Neural progenitor cell (in vitro differentiated cells): ENCODE measurements around the gene SH3GLB2. TPM values are rescaled to one million over a fixed set of nuclear protein-coding genes. Genes with fewer than 3 reads are reported as not detected.

Experiments
- DNase-seq: peaks from one replicate; pipeline ENCODE4 v3.0.0-alpha.2; 2016; ENCODE audit warnings: low spot score
- H2AFZ ChIP-seq: fragments of 200-600 bp; sonication (generic); replicated peaks from 2 replicates; pipeline ENCODE4 v1.6.1; 2016; ENCODE audit warnings: antibody characterized with exemption
- H3F3A ChIP-seq: fragments of 200-600 bp; sonication (generic); 2 replicates; pipeline ENCODE4 v1.6.1; 2016; ENCODE audit warnings: antibody characterized with exemption, low read depth
- H3K27ac ChIP-seq: fragments of 200-600 bp; sonication (generic); 2 replicates; pipeline ENCODE4 v1.5.1; 2016; ENCODE audit warnings: mild to moderate bottlenecking
- H3K27me3 ChIP-seq: fragments of 200-600 bp; sonication (generic); 2 replicates; pipeline ENCODE4 v1.6.1; 2016; ENCODE audit warnings: mild to moderate bottlenecking, moderate library complexity
- H3K36me3 ChIP-seq: fragments of 200-600 bp; sonication (generic); 2 replicates; pipeline ENCODE4 v1.5.1; 2016
- H3K4me1 ChIP-seq: fragments of 200-600 bp; sonication (generic); 2 replicates; pipeline ENCODE4 v1.6.1; 2016; ENCODE audit warnings: mixed run types
- H3K4me2 ChIP-seq: fragments of 200-600 bp; sonication (generic); 2 replicates; pipeline ENCODE4 v1.6.1; 2016
- H3K4me3 ChIP-seq: fragments of 200-600 bp; sonication (generic); 2 replicates; pipeline ENCODE4 v1.5.1; 2016
- H3K79me2 ChIP-seq: fragments of 200-600 bp; sonication (generic); 2 replicates; pipeline ENCODE4 v1.6.1; 2016; ENCODE audit warnings: low read depth
- H3K9ac ChIP-seq: fragments of 200-600 bp; sonication (generic); 2 replicates; pipeline ENCODE4 v1.6.1; 2016
- H3K9me3 ChIP-seq: fragments of 200-600 bp; sonication (generic); 2 replicates; pipeline ENCODE4 v1.5.1; 2016; ENCODE audit warnings: low read depth
- H4K20me1 ChIP-seq: fragments of 200-600 bp; sonication (generic); 2 replicates; pipeline ENCODE4 v1.6.1; 2016; ENCODE audit warnings: low read depth
- H3K27ac Mint-ChIP-seq: 3 replicates; pipeline ENCODE4 v1.8.0; 2021; ENCODE audit warnings: mixed read lengths
- H3K27me3 Mint-ChIP-seq: 2 replicates; pipeline ENCODE4 v1.8.0; 2022; ENCODE audit warnings: low read depth, mild to moderate bottlenecking, inconsistent platforms, moderate library complexity, mixed read lengths; ENCODE audit not compliant: insufficient read depth
- H3K36me3 Mint-ChIP-seq: 3 replicates; pipeline ENCODE4 v1.8.0; 2021; ENCODE audit warnings: mixed read lengths
- H3K4me1 Mint-ChIP-seq: 3 replicates; pipeline ENCODE4 v1.8.0; 2021; ENCODE audit warnings: mixed read lengths
- H3K4me3 Mint-ChIP-seq: 3 replicates; pipeline ENCODE4 v1.8.0; 2021; ENCODE audit warnings: mild to moderate bottlenecking, moderate library complexity, mixed read lengths
- H3K9me3 Mint-ChIP-seq: 3 replicates; pipeline ENCODE4 v1.8.0; 2020; ENCODE audit warnings: mixed read lengths
- CTCF ChIP-seq: fragments of 200-600 bp; sonication (generic); IDR thresholded peaks from 2 replicates; pipeline ENCODE4 v1.5.1; 2017; ENCODE audit warnings: antibody characterized with exemption, mild to moderate bottlenecking
- EZH2 ChIP-seq: fragments of 200-600 bp; sonication (generic); IDR thresholded peaks from 2 replicates; pipeline ENCODE4 v1.6.1; 2017; ENCODE audit warnings: antibody characterized with exemption, mild to moderate bottlenecking, moderate library complexity
- EZH2phosphoT487 ChIP-seq: fragments of 200-600 bp; sonication (generic); IDR thresholded peaks from 2 replicates; pipeline ENCODE4 v1.6.1; 2017; ENCODE audit warnings: antibody characterized with exemption
- total RNA-seq: library from RNA; depleted of rRNA; stranded (reverse); fragments of >200 nt; gene quantifications from 2 replicates; pipeline ENCODE4 v1.2.3, GENCODE V29; 2015; ENCODE audit warnings: low replicate concordance

The SH3GLB2 gene
- total RNA-seq, 1 donor from 2014 or later: 45.7 TPM

- Histone ChIP-seq H4K20me1 (peaks cover 37% of the 10 kb centered on the region), H2AFZ (no peak overlapping the region), H3K4me2 (no peak overlapping the region), H3K4me1 (peaks cover 4% of the 10 kb centered on the region), H3K9ac (no peak overlapping the region), H3K79me2 (peaks cover 37% of the 10 kb centered on the region), H3K36me3 (no peaks in the 10 kb centered on the region), H3K4me3 (no peak overlapping the region), H3K27me3 (no peaks in the 10 kb centered on the region), H3F3A (no peaks in the 10 kb centered on the region), H3K9me3 (no peaks in the 10 kb centered on the region), H3K27ac (no peak overlapping the region)
- Mint-ChIP-seq H3K27ac (peak overlapping the region; percentile 63), H3K36me3 (peaks cover 10% of the 10 kb centered on the region), H3K9me3 (no peaks in the 10 kb centered on the region), H3K4me3 (no peak overlapping the region), H3K4me1 (peaks cover 29% of the 10 kb centered on the region), H3K27me3 (peaks cover 6% of the 10 kb centered on the region)
- DNase-seq: no peak
- TF ChIP-seq EZH2 (no peak), EZH2phosphoT487 (no peak), CTCF (no peak)
Measured at GRCh38 chr9:129021091-129021490, 7.0 kb downstream of the SH3GLB2 start.

GRCh38 chr9:129014608-129015007 lies 13.5 kb downstream of the SH3GLB2 start:
- H3K27me3 Mint-ChIP-seq: peaks cover 2% of the 10 kb centered on the region
- no peaks in the 10 kb centered on the region for H3K4me1 ChIP-seq
- H3K4me1 Mint-ChIP-seq: peaks cover 2% of the 10 kb centered on the region
- no peak for TF ChIP-seq CTCF
- no peak for TF ChIP-seq EZH2
- no peak for TF ChIP-seq EZH2phosphoT487
- no peaks in the 10 kb centered on the region for H3K9me3 Mint-ChIP-seq
- H3K4me3 Mint-ChIP-seq: no peak overlapping the region
- no peaks in the 10 kb centered on the region for H3F3A ChIP-seq
- DNase-seq: no peak
- H3K27me3 ChIP-seq: no peaks in the 10 kb centered on the region
- H3K79me2 ChIP-seq: no peaks in the 10 kb centered on the region
- no peak overlapping the region for H3K9ac ChIP-seq
- no peak overlapping the region for H3K27ac ChIP-seq
- no peak overlapping the region for H3K4me2 ChIP-seq
- no peaks in the 10 kb centered on the region for H3K9me3 ChIP-seq
- peaks cover 16% of the 10 kb centered on the region for H4K20me1 ChIP-seq
- H3K4me3 ChIP-seq: no peak overlapping the region
- no peak overlapping the region for H3K27ac Mint-ChIP-seq
- H2AFZ ChIP-seq: no peak overlapping the region
- H3K36me3 Mint-ChIP-seq: peaks cover 7% of the 10 kb centered on the region
- H3K36me3 ChIP-seq: no peaks in the 10 kb centered on the region

- no peak overlapping the region for H2AFZ ChIP-seq
- no peak for TF ChIP-seq EZH2
- no peak for TF ChIP-seq EZH2phosphoT487
- no peak for TF ChIP-seq CTCF
- no peaks in the 10 kb centered on the region for H3K9me3 Mint-ChIP-seq
- H3K4me3 ChIP-seq: no peak overlapping the region
- H3F3A ChIP-seq: no peaks in the 10 kb centered on the region
- H3K27ac Mint-ChIP-seq: no peak overlapping the region
- no peaks in the 10 kb centered on the region for H3K4me1 ChIP-seq
- no peaks in the 10 kb centered on the region for H3K36me3 ChIP-seq
- H3K9ac ChIP-seq: no peak overlapping the region
- no peaks in the 10 kb centered on the region for H3K79me2 ChIP-seq
- no peak overlapping the region for H3K4me2 ChIP-seq
- H3K27ac ChIP-seq: no peak overlapping the region
- peaks cover 16% of the 10 kb centered on the region for H4K20me1 ChIP-seq
- H3K27me3 ChIP-seq: no peaks in the 10 kb centered on the region
- peaks cover 2% of the 10 kb centered on the region for H3K27me3 Mint-ChIP-seq
- H3K9me3 ChIP-seq: no peaks in the 10 kb centered on the region
- peaks cover 7% of the 10 kb centered on the region for H3K36me3 Mint-ChIP-seq
- no peak for DNase-seq
- peaks cover 2% of the 10 kb centered on the region for H3K4me1 Mint-ChIP-seq
- no peak overlapping the region for H3K4me3 Mint-ChIP-seq
Measured at GRCh38 chr9:129014124-129014523, 14.0 kb downstream of the SH3GLB2 start.
